Astrocyte of the hippocampus (primary cell): ENCODE data around the gene PBX1.

Experiments used
- DNase-seq: peaks from one replicate; pipeline ENCODE4 v3.0.0; 2011; ENCODE audit warnings: low read depth, low spot score

The PBX1 gene

GRCh38 chr1:164563721-164564360 is 4.9 kb downstream of the PBX1 start:
- DNase-seq: no peak

GRCh38 chr1:164564378-164564777 is 5.4 kb downstream of the PBX1 start:
- peak; percentile 20 for DNase-seq

GRCh38 chr1:164565357-164565756 is 6.4 kb downstream of the PBX1 start:
- DNase-seq: peak; percentile 64

- DNase-seq: no peak
Observed at GRCh38 chr1:164567774-164568173, 8.8 kb downstream of the PBX1 start.

GRCh38 chr1:164569241-164569640 is 10.3 kb downstream of the PBX1 start:
- DNase-seq: no peak

- no peak for DNase-seq
Observed at GRCh38 chr1:164569866-164570265, 10.9 kb downstream of the PBX1 start.

- no peak for DNase-seq
Observed at GRCh38 chr1:164571333-164571732, 12.3 kb downstream of the PBX1 start.

GRCh38 chr1:164575356-164575886 is 16.4 kb downstream of the PBX1 start:
- no peak for DNase-seq

- DNase-seq: peak; percentile 76
Observed at GRCh38 chr1:164576291-164577271, 17.6 kb downstream of the PBX1 start.

GRCh38 chr1:164577291-164577690 is 18.3 kb downstream of the PBX1 start:
- DNase-seq: no peak

- no peak for DNase-seq
Observed at GRCh38 chr1:164578479-164579200, 19.7 kb downstream of the PBX1 start.

GRCh38 chr1:164579381-164579780 is 20.4 kb downstream of the PBX1 start:
- DNase-seq: no peak

- DNase-seq: no peak
Observed at GRCh38 chr1:164581762-164582161, 22.8 kb downstream of the PBX1 start.

GRCh38 chr1:164583196-164583595 is 24.2 kb downstream of the PBX1 start:
- DNase-seq: no peak

GRCh38 chr1:164583835-164584539 is 25.0 kb downstream of the PBX1 start:
- no peak for DNase-seq

GRCh38 chr1:164586591-164586990 is 27.6 kb downstream of the PBX1 start:
- no peak for DNase-seq

GRCh38 chr1:164587617-164588501 is 28.9 kb downstream of the PBX1 start:
- no peak for DNase-seq

- DNase-seq: peak; percentile 95
Observed at GRCh38 chr1:164588516-164589341, 29.7 kb downstream of the PBX1 start.

- no peak for DNase-seq
Observed at GRCh38 chr1:164589408-164589807, 30.4 kb downstream of the PBX1 start.
